H1 (cell line): ENCODE measurements around the gene TRIM44. TPM values are rescaled to one million over a fixed set of nuclear protein-coding genes. Genes with fewer than 3 reads are reported as not detected.

Experiments used
- CTCF ChIA-PET: fragments of 300-600 bp; sonication (Branson Sonifier 250); formaldehyde crosslinking; loops from one replicate; lab custom pipeline; 2021; ENCODE audit not compliant: partially characterized antibody; lab: Charles Lee
- POLR2A ChIA-PET: fragments of 300-600 bp; sonication (Branson Sonifier 250); formaldehyde crosslinking; loops from one replicate; lab custom pipeline; 2021; ENCODE audit warnings: inconsistent platforms; ENCODE audit not compliant: partially characterized antibody; lab: Charles Lee
- DNase-seq, 2 experiments: peaks; one replicate each; pipeline versions ENCODE4 v3.0.0 to v3.0.0-alpha.2; 2010 to 2022; ENCODE audit warnings: low spot score in 2 of 2, low read depth in 1 of 2, mixed read lengths in 1 of 2
- FAIRE-seq: peaks from 2 replicates; lab custom pipeline; 2011; peaks lifted over from hg19 to GRCh38; lab: Jason Lieb, UNC
- H2AFZ ChIP-seq: 2 replicates; pipeline ENCODE4 v1.8.1; 2012; ENCODE audit warnings: low read length, inconsistent platforms
- H2AK5ac ChIP-seq: 2 replicates; pipeline ENCODE4 v1.6.1; 2013; ENCODE audit warnings: low read depth, low read length
- H2BK120ac ChIP-seq: replicated peaks from 2 replicates; pipeline ENCODE3; 2013; ENCODE audit warnings: low read depth, low read length, inconsistent platforms
- H2BK12ac ChIP-seq: 2 replicates; pipeline ENCODE4 v1.6.1; 2013; ENCODE audit warnings: low read depth, low read length
- H2BK15ac ChIP-seq: 2 replicates; pipeline ENCODE4 v1.6.1; 2013; ENCODE audit warnings: low read length
- H2BK20ac ChIP-seq: 2 replicates; pipeline ENCODE4 v1.6.1; 2013; ENCODE audit warnings: low read length
- H2BK5ac ChIP-seq: 2 replicates; pipeline ENCODE4 v1.6.1; 2013; ENCODE audit warnings: low read depth, low read length
- H3K14ac ChIP-seq: 2 replicates; pipeline ENCODE4 v1.6.1; 2013; ENCODE audit warnings: inconsistent platforms; ENCODE audit not compliant: insufficient read length
- H3K18ac ChIP-seq: 2 replicates; pipeline ENCODE4 v1.6.1; 2013; ENCODE audit warnings: low read length; ENCODE audit errors: extremely low read depth
- H3K23ac ChIP-seq: 2 replicates; pipeline ENCODE4 v1.6.1; 2013; ENCODE audit warnings: inconsistent platforms; ENCODE audit not compliant: insufficient read length
- H3K23me2 ChIP-seq: 2 replicates; pipeline ENCODE4 v1.6.1; 2013; ENCODE audit warnings: low read depth, low read length
- H3K27ac ChIP-seq: 2 replicates; pipeline ENCODE4 v1.6.1; 2011; ENCODE audit warnings: low read depth, low read length, inconsistent platforms
- H3K27me3 ChIP-seq, 4 experiments: replicated peaks in 1 of 4; 1 replicate in 1 of 4; 2 replicates in 3 of 4; pipeline versions ENCODE4 v1.6.1 to v1.8.1; 2011 to 2013; ENCODE audit warnings: low read length in 3 of 4, mild to moderate bottlenecking in 3 of 4, inconsistent platforms in 2 of 4, mixed read lengths in 2 of 4, moderate library complexity in 1 of 4; ENCODE audit not compliant: control insufficient read depth in 3 of 4, insufficient read depth in 3 of 4; ENCODE audit errors: extremely low read depth in 1 of 4
- H3K36me3 ChIP-seq, 4 experiments: 2 replicates each; pipeline versions ENCODE4 v1.6.1 to v1.8.1; 2011 to 2013; ENCODE audit warnings: mild to moderate bottlenecking in 4 of 4, low read length in 3 of 4, moderate library complexity in 2 of 4, control low read depth in 1 of 4, inconsistent platforms in 1 of 4; ENCODE audit not compliant: insufficient read depth in 4 of 4, control insufficient read depth in 2 of 4
- H3K4ac ChIP-seq: replicated peaks from 2 replicates; pipeline ENCODE3; 2013; ENCODE audit warnings: low read length, low read depth, mixed read lengths, inconsistent platforms; ENCODE audit not compliant: insufficient read length
- H3K4me1 ChIP-seq, 4 experiments: replicated peaks in 1 of 4; 1 replicate in 1 of 4; 2 replicates in 3 of 4; pipeline versions ENCODE4 v1.6.1 to v1.8.1; 2011 to 2013; ENCODE audit warnings: low read length in 3 of 4, inconsistent platforms in 2 of 4, mixed read lengths in 1 of 4; ENCODE audit not compliant: insufficient read depth in 4 of 4, control insufficient read depth in 3 of 4
- H3K4me2 ChIP-seq, 2 experiments: 2 replicates each; pipeline versions ENCODE4 v1.6.1 to v1.8.1; 2011 to 2013; ENCODE audit warnings: low read depth in 2 of 2, low read length in 2 of 2, control low read depth in 1 of 2, inconsistent platforms in 1 of 2, mild to moderate bottlenecking in 1 of 2; ENCODE audit not compliant: insufficient read depth in 1 of 2
- H3K4me3 ChIP-seq, 4 experiments: fragments of 200-600, 300-600 bp in 1 of 4; sonication (generic), shearing (Covaris generic), sonication (Bioruptor Twin) in 1 of 4; 2 replicates each; pipeline versions ENCODE4 v1.5.1 to v1.8.1; 2011 to 2016; ENCODE audit warnings: low read length in 4 of 4, low read depth in 3 of 4, control low read depth in 2 of 4, inconsistent platforms in 2 of 4, mild to moderate bottlenecking in 2 of 4, mixed read lengths in 1 of 4, moderate library complexity in 1 of 4; ENCODE audit not compliant: insufficient read depth in 2 of 4; ENCODE audit errors: extremely low read depth in 1 of 4
- H3K56ac ChIP-seq: replicated peaks from 2 replicates; pipeline ENCODE3; 2013; ENCODE audit warnings: low read depth, mild to moderate bottlenecking, mixed read lengths, low read length, inconsistent platforms; ENCODE audit not compliant: insufficient read length
- H3K79me1 ChIP-seq: 2 replicates; pipeline ENCODE4 v1.6.1; 2013; ENCODE audit warnings: low read depth, low read length, control low read depth
- H3K79me2 ChIP-seq, 2 experiments: 2 replicates each; pipeline versions ENCODE4 v1.6.1 to v1.8.1; 2012 to 2013; ENCODE audit warnings: low read length in 2 of 2, mild to moderate bottlenecking in 2 of 2, inconsistent platforms in 1 of 2; ENCODE audit not compliant: insufficient read depth in 2 of 2, control insufficient read depth in 1 of 2
- H3K9ac ChIP-seq, 4 experiments: replicated peaks in 1 of 4; 1 replicate in 1 of 4; 2 replicates in 3 of 4; pipeline versions ENCODE4 v1.6.1 to v1.8.1; 2011 to 2013; ENCODE audit warnings: low read depth in 3 of 4, low read length in 3 of 4, control low read depth in 2 of 4, mild to moderate bottlenecking in 2 of 4, moderate library complexity in 2 of 4, inconsistent platforms in 1 of 4; ENCODE audit errors: extremely low read depth in 1 of 4
- H3K9me3 ChIP-seq, 2 experiments: 2 replicates each; pipeline versions ENCODE4 v1.6.1 to v1.8.1; 2012 to 2013; ENCODE audit warnings: mild to moderate bottlenecking in 2 of 2, moderate library complexity in 2 of 2, control low read depth in 1 of 2, inconsistent platforms in 1 of 2, low read depth in 1 of 2, low read length in 1 of 2, mixed read lengths in 1 of 2; ENCODE audit not compliant: insufficient read depth in 2 of 2
- H4K20me1 ChIP-seq, 2 experiments: replicated peaks in 1 of 2; 2 replicates each; pipeline versions ENCODE3 to v1.8.1; 2011 to 2013; ENCODE audit warnings: inconsistent platforms in 2 of 2, low read length in 2 of 2, mild to moderate bottlenecking in 1 of 2; ENCODE audit not compliant: insufficient read depth in 2 of 2, control insufficient read depth in 1 of 2
- H4K5ac ChIP-seq: 2 replicates; pipeline ENCODE4 v1.6.1; 2013; ENCODE audit warnings: low read length, low read depth, mixed read lengths, inconsistent platforms; ENCODE audit not compliant: insufficient read length
- H4K8ac ChIP-seq: 2 replicates; pipeline ENCODE4 v1.8.0; 2013; ENCODE audit warnings: mild to moderate bottlenecking, moderate library complexity, low read length, inconsistent platforms; ENCODE audit not compliant: insufficient read depth; ENCODE audit errors: extremely low read depth
- H4K91ac ChIP-seq: replicated peaks from 2 replicates; pipeline ENCODE3; 2013; ENCODE audit warnings: low read length, mixed read lengths, inconsistent platforms; ENCODE audit not compliant: insufficient read length
- CHD1 ChIP-seq: IDR thresholded peaks from 2 replicates; pipeline ENCODE4 v1.6.1; 2012; ENCODE audit warnings: low read depth, low read length, improper control_type of control experiment
- SIX5 ChIP-seq: IDR thresholded peaks from 2 replicates; pipeline ENCODE4 v1.6.1; 2011; ENCODE audit warnings: mild to moderate bottlenecking, low read depth, low read length
- WGBS, 2 experiments: shearing (Covaris generic) in 1 of 2; methylation state at CpG; one replicate each; pipeline versions ENCODE4 v1.1.6 to v1.1.7; 2013 to 2015; ENCODE audit warnings: low lambda C conversion rate in 2 of 2, mixed read lengths in 2 of 2, inconsistent platforms in 1 of 2, low coverage in 1 of 2, missing lambda C conversion rate in 1 of 2; ENCODE audit not compliant: insufficient replicate concordance in 2 of 2, insufficient coverage in 1 of 2, insufficient read length in 1 of 2; ENCODE audit errors: extremely low coverage in 1 of 2, missing lambda C conversion rate in 1 of 2; 5-methylcytosine and 5-hydroxymethylcytosine counted together
- polyA plus RNA-seq, 7 experiments: library from polyadenylated mRNA; depleted of rRNA in 3 of 7; stranded (reverse) in 5 of 7; unstranded in 2 of 7; fragments of >200 nt in 5 of 7; fragments of 200-250 nt in 2 of 7; gene quantifications; 1 replicate in 5 of 7; 2 replicates in 1 of 7; 4 replicates in 1 of 7; pipeline versions ENCODE4 v1.2.1 to v1.2.3, GENCODE V29; 2011 to 2013; ENCODE audit warnings: missing spikeins in 2 of 7, mixed read lengths in 2 of 7
- total RNA-seq: library from RNA; stranded (reverse); fragmentation: NEBNext Ultra II Directional; extraction: Animal tissue kit (Norgen Biotek cat#: 25700); gene quantifications from 2 replicates; pipeline ENCODE4 v1.2.1, GENCODE V29; 2021

The TRIM44 gene
- total and polyA plus RNA-seq, 2 of the 8 experiments (the other 6 are each of a cell fraction or from before 2014, with no cell fraction given) = 13.9 to 34.4 TPM

GRCh38 chr11:35675901-35676610, 13.5 kb downstream of the TRIM44 start:
- H2AFZ ChIP-seq = no peak overlapping the region
- peaks cover 0 to 1% (median 0%) of the 10 kb centered on the region in 4 experiments; a peak in 1 of 7 replicates for H3K27me3 ChIP-seq
- WGBS, 2 experiments = 75% methylated on average over 1 of the region's 1 CpG; no CpG with 5 or more reads in 1 of the 2 experiments
- no peak overlapping the region for H3K4me3 ChIP-seq
- no peaks in the 10 kb centered on the region for H3K4me1 ChIP-seq
- no peak overlapping the region for H2BK15ac ChIP-seq
- no peak for FAIRE-seq
- H3K27ac ChIP-seq = no peak overlapping the region
- H3K18ac ChIP-seq = no peak overlapping the region
- CTCF ChIA-PET = interaction anchor here (0.6 to 1.8 kb wide), 4 partner anchors 57 to 190 kb away, joined by 3 to 6 read pairs (median 3); no protein-coding TSS in a partner anchor
- no peak overlapping the region for H2BK12ac ChIP-seq
- no peaks in the 10 kb centered on the region for H3K36me3 ChIP-seq
- H3K79me2 ChIP-seq = peaks cover 0 to 39% of the 10 kb centered on the region in 2 experiments; a peak in 2 of 4 replicates
- H2BK5ac ChIP-seq = no peak overlapping the region
- peaks cover 2 to 4% of the 10 kb centered on the region in 2 experiments for H4K20me1 ChIP-seq
- H4K91ac ChIP-seq = no peak overlapping the region
- no peak overlapping the region for H3K23ac ChIP-seq
- H3K79me1 ChIP-seq = 0 out of 2 replicates have a peak, but pooled peaks cover 2% of the 10 kb centered on the region
- no peak overlapping the region for H3K14ac ChIP-seq
- H4K5ac ChIP-seq = no peak overlapping the region
- no peaks in the 10 kb centered on the region for H3K23me2 ChIP-seq
- TF ChIP-seq SIX5 = no peak
- TF ChIP-seq CHD1 = no peak
- no peak overlapping the region for H2BK120ac ChIP-seq
- no peak overlapping the region for H3K9ac ChIP-seq
- H3K4ac ChIP-seq = no peak overlapping the region
- POLR2A ChIA-PET = interaction anchor here (1.1 to 1.3 kb wide), 2 partner anchors 11 to 17 kb away, joined by 3 read pairs; no protein-coding TSS in a partner anchor
- H2AK5ac ChIP-seq = no peak overlapping the region
- no peak overlapping the region for H3K56ac ChIP-seq
- no peak overlapping the region for H2BK20ac ChIP-seq
- no peak overlapping the region for H3K4me2 ChIP-seq
- H3K9me3 ChIP-seq = no peaks in the 10 kb centered on the region
- DNase-seq = no peak
- no peak overlapping the region for H4K8ac ChIP-seq
